GM20431 (cell line): ENCODE results near the gene TEKTIP1.
"Not testable (repeated sequence)": the region's sequence is repeated elsewhere in the genome, so short reads cannot be mapped to it uniquely, and the experiment has no call there.

Experiments used
- in situ Hi-C: fragments of 300-500 bp; cut with MseI, MboI; formaldehyde crosslinking; loops from one replicate; pipeline ENCODE4 v1.15.0; 2020; ENCODE audit warnings: low sequenced_read_pairs; ENCODE audit not compliant: unreplicated experiment

Gene TEKTIP1

DNA sequence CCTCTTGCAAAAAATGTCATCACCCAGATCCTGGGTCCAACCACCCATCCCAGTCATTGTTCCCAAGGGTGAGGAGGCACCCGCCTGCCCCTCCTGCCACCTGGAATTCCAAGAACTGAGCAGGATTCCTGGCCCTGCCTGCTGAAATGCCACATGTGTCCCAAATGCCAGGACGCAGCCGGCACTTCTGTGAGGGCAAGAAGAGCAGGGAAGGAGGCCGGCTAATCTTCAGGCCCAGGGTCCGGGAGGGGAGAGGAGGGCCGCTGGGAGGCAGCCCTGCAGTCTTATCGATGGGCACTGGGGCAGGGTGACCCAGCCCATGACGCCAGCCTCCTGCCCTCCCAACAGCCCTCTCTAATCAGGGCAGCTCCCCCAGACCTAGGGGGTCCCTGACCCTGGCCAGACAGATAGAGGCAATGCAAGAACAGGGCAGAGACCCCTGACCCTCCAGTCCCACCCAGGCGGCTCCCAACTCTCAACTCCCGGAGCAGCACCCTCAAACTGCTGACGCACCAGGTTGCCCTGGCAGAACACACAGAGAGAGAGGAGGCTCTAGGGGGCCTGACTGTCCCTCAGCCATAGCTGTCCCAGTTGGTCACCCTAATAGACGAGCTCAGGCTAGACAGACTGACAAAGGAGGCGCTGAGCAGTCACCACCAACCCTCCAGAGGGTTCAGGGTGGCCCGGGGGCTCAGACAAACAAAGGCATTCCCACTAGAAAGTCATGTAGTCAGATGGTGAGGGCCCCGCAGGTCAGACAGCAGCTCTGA lies 16.9 kb downstream of the TEKTIP1 start:
- in situ Hi-C loops = no loop called here

DNA sequence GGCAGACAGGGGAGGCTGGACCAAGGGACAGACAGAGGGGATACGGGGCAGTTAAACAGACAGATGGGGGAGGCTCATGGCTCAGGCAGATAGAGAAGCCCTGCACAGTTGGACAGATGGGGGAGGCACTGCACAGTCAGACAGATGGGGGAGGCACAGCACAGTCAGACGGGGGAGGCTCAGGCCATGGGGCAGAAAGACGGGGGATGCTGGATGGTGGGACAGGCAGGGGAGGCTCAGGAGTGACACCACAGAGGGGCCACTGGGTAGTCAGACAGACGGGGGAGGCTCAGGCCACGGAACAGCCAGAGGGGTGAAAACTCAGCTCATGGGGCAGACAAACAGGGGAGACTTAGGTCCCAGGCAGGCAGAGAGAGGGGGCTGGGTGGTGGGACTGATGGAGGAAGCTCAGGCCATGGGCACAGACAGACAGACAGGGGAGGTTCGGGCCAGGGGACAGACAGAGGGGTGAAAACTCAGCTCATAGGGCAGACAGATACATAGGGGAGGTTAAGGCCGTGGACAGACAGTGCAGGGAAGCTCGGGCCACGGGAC lies 17.5 kb downstream of the TEKTIP1 start:
- in situ Hi-C loops = no loop called here

- in situ Hi-C loops = no loop called here
These were observed 18.0 kb downstream of the TEKTIP1 start for GRCh38 chr19:3556978-3557460.

DNA sequence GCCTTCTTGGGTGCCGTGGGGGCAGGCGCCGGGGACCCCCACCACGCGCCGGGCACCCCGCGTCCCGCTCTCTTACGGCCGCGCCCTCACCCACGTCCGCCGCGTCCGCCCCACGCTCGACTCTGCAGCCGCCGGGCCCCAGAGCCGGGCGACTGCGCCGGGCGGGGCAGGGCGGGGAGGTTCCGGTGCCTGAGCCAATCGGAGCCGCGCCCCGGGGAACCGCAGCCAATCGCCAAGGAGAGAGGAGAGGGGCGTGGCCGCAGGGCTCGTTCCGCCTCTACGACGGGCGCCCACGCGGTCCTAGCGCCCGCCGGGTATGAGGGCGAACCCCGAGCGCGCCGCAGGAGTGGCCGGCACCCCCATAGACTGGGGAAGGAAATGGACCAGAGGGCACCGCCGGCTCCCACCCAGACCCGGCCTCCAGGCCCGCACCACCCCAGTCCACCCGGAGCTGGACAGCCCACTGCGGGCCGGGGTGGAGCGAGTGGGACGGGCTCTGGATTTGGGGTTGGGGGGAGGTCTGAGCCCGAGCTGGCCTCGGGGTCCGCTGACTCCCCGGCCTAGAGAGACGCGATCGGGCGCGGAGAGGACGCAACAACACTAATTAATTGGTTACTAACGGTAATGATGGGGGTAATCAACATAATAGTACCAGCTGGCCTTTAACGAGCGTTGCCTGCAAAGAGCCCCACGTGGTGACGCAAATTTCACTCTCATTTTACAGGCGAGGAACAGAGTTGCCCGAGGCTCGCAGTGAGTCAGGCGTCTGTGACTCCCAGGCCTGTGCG lies 18.7 kb downstream of the TEKTIP1 start, which contains the start of gene MFSD12:
TSS of gene MFSD12 (minus strand) at position 126 of the 788 bp plus-strand sequence. CDS start 183 bp downstream, outside the sequence.
- in situ Hi-C loops = no loop called here

GRCh38 chr19:3563709-3564524 lies 24.9 kb downstream of the TEKTIP1 start:
- in situ Hi-C loops = no loop called here

GRCh38 chr19:3565139-3565538 lies 26.2 kb downstream of the TEKTIP1 start:
- in situ Hi-C loops = no loop called here

- in situ Hi-C loops = not testable (repeated sequence)
These were observed 31.1 kb downstream of the TEKTIP1 start for GRCh38 chr19:3570042-3570441.

- in situ Hi-C loops = no loop called here
These were observed 31.6 kb downstream of the TEKTIP1 start for GRCh38 chr19:3570606-3571011.

DNA sequence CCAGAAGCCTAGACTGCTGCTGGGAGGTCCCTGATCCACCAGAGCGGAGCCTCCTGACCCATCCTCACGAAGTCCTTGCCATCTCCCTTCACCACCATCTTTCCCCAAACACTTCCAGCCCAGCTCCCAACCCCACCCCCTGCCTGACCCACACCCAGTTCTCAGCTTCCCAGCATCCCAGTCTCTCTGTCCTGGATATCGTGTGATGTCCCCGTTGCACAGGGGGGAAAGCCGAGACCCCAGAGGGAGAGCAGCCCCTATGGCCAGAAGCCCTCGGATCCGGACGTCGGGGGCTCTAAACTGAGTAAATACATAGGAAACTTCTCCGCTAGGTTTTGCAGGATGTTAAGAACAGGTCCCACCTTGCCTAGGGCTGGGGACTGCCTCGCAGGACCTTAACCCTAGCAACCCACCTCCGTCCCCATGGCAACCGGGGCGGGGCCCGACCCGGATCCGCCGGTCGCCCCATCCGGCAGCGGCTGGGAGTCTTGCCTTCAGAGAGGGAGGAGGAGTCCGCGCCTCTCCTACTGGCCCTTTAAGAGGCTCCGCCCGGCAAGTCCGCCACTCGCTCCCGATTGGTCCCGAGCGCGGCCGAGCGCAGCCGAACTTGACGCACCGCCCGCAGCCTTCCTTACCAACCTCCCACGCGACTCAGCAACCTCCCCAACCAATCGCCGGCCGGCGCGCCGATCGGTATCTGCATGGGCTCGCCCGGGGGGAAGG lies 33.3 kb downstream of the TEKTIP1 start:
- in situ Hi-C loops = no loop called here

DNA sequence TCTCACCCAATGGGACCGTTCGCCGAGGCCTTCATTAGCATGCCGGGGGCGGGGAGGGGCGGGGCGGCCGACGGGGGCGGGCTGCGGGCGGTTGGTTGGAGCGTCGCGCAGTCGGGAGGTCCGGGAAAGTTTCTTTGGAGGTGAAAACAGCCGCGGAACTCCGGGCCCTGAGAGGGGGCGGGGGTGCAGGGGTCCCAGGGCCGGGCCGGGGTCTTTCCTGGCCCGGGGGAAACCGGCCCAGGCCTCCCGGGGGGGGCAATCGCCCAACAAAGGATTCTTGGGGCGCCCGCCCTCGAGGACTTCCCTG lies 33.8 kb downstream of the TEKTIP1 start, which contains the start of gene HMG20B:
TSS of gene HMG20B (plus strand) at position 90 of the 307 bp plus-strand sequence. CDS start 366 bp downstream, outside the sequence.
- in situ Hi-C loops = no loop called here

DNA sequence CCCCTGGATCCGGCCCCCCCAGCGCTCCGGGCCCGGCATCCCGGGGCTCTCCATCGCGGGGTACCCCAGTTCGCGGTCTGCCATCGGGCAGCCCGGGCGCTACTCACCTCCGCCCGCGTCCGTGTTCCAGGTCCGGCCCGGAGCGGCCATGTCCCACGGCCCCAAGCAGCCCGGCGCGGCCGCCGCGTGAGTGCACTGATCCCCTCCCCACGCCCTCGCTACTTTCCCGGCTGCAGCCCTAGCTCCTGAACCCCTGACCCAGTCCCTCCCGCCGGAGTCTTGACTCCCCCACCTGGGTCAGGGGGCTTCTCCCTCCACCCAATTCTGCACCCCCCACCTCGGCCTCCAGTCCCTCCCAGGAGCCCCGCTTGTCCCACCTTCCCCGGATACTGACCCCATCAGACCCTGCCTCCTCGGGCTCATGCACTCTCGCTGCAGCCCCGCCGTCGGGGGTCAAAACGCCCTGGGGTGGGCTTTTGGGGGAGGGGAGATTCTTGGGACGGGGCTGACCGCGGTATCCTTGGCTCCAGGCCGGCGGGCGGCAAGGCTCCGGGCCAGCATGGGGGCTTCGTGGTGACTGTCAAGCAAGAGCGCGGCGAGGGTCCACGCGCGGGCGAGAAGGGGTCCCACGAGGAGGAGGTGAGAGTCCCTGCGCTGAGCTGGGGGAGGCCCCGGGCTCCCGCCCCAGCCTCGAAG lies 34.3 kb downstream of the TEKTIP1 start:
- in situ Hi-C loops = no loop called here

DNA sequence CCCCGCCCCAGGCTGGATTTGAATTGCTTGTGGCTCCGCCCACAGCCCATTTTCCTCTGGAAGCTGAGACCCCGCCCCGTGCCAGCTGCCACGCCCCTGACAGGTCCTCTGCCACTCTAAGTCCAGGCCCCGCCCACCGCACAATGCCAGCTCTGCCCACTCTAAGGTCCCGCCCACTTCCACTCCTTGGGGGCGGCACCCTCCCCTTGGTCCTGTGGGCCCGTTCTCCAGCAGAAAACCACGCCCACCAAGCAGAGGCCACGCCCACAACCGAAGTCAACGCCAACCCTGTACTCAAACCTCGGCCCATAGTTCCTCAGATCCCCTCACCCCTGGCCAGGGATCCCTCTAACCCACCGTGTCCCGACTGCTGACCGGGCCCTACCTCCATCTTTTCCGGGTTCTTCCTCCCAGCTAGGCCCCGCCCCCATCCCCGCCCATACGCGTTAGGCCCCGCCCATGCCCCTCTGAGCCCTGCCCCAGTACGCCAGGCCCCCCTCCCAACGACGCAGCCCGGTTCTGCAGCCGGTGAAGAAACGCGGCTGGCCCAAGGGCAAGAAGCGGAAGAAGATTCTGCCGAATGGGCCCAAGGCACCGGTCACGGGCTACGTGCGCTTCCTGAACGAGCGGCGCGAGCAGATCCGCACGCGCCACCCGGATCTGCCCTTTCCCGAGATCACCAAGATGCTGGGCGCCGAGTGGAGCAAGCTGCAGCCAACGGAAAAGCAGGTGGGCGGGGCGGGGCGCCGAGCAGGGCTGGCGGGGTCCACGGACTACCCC lies 35.1 kb downstream of the TEKTIP1 start:
- in situ Hi-C loops = no loop called here

DNA sequence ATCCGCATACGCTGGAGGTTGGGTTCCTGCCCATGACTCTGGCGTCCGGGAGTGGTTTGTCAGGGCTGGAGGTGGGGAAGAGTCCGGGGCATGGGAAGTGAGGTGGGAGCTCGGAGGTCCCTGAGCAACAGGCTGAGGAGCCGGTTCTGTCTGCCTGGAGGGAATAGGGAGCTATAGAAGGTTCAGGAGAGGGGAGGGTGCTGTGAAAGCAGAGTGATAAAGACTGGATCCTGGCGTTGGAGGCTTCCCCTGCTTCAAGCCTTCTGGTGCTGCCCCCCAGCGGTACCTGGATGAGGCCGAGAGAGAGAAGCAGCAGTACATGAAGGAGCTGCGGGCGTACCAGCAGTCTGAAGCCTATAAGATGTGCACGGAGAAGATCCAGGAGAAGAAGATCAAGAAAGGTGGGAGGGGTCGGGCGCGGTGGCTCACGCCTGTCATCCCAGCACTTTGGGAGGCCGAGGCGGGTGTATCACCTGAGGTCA lies 36.3 kb downstream of the TEKTIP1 start:
- in situ Hi-C loops = no loop called here

GRCh38 chr19:3575949-3576673 lies 37.1 kb downstream of the TEKTIP1 start:
- in situ Hi-C loops = no loop called here

DNA sequence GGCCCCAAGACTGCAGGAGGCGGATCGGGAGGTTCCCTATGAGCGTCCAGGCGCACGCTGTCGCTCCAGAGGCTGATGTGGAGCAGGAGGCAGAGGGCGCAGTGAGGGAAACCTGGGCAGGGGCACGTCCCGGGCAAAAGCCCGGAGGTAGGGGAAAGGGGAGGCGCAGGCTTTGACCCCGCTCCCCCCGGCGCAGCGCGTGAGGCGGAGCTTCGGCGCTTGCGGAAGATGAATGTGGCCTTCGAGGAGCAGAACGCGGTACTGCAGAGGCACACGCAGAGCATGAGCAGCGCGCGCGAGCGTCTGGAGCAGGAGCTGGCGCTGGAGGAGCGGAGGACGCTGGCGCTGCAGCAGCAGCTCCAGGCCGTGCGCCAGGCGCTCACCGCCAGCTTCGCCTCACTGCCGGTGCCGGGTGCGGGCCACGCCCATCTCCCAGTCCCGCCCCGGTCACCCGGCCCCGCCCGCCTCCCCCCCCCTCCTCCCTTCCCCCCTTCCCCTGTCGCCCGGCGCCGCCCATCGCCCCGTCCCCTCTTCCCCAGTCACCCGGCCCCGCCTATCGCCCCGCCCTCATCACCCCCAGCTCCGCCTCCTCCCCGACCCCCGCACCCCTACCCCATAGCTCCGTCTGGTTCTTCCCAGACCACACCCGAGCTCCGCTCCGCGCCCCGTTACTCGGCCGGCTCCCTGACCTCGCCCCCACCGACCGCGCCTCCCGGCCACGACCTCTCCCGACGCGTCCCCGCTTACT lies 37.9 kb downstream of the TEKTIP1 start:
- in situ Hi-C loops = no loop called here

DNA sequence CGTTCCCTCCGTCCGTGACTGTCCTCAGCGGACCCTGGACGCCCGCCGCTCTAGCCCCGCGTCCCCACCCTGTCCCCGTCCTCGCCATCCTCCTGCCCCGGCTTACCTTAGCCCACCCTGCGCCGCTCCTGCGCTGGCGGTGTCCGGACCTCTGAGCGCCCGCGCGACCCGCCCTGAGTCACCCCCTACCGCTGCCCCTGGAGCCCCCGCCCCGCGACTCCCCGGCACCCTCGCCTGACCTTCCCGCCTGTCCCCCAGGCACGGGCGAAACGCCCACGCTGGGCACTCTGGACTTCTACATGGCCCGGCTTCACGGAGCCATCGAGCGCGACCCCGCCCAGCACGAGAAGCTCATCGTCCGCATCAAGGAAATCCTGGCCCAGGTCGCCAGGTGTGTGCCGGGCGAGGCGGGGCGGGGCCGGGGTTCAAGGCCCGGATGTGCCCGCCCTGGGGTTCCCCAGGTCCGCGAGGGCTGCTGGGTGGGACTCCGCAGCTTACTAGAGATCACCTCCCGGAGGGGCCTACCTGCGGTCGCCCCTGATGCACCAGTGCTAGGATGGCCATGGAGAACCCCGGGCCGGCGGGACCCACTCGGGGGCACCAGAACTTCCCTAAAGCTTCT lies 38.9 kb downstream of the TEKTIP1 start:
- in situ Hi-C loops = no loop called here
